Activated CD4-positive, alpha-beta T cell treated with anti-CD3 and anti-CD28 coated beads, Interleukin-2, Interleukin-6, amounts not matched to agents 100 ng/mL and 50 ng/mL, durations not matched to agents 16 hours and 8 hours (primary cell): ENCODE results near the gene ASB2.

Source experiments
- DNase-seq: peaks from one replicate; pipeline ENCODE4 v3.0.0-alpha.2; 2020

ASB2 gene

GRCh38 chr14:93898081-93898611 lies 78.2 kb downstream of the ASB2 start:
- DNase-seq: no peak

DNA sequence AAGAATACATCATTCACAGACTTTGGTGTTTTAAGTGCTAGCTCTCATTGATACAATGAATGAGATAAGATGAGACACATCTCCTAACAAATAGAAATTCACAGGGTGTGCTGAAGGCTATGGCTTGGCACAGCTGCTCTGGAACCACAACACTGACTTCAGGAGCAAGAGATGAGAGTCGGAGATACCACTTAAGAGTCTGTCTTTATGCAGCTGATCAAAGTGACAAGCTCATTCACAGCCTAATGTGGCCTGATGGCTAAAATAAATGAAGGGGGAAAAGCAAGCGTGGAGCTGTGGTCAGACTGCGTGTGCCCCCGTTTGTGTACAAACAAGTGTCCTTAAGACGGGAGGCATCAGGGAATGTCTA lies 78.9 kb downstream of the ASB2 start:
- DNase-seq: no peak

DNA sequence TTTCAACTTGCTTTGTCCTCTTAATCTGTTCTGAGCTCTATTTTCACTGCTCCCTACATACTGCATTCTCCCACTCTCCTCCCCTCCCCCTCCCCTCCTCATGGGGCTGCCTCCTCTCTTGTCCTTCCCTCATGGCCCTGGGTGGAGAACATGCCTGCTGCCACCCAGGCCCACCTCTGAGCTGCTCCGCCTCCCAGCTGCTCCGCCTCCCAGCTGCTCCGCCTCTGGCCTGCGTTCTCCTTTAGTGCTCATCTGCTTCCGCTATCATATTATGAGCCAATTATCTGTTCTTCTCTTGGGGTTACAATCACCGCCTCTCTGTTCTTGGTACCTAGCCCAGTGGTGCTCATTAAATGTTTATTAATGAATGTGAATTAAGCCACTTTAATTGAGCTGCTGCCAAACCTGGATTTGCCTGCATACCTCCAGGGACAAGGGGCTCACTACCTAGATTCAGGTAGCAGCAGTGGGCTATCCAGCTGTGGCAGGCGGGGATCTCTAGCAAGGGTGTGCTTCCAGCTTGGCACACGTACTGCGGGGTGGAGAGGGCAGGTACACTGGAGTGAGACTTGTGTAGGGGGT lies 81.3 kb downstream of the ASB2 start:
- DNase-seq: no peak

DNA sequence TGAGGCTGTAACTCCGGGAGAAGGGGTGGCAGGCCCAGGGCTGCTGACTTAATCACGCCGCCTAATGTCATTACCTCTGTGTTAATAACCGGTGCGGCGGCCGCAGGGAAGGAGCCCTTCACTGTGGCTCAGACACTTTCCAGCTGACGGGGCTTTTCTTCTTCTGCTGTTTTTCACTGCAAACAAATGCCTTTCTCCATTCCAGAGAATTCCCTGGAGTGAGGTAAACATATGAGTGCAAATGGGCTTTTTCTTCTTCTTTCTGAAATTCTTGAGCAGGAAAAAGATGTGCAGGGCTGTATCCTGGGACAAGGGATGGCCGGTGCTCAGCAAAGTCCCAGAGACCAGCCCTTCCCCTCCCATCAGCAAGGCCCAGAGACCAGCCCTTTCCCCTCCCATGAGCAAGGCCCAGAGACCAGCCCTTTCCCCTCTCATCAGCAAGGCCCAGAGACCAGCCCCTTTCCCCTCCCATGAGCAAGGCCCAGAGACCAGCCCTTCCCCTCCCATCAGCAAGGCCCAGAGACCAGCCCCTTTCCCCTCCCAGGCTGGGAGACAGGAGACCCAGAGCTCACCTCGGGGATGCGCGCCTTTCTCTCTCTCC lies 82.6 kb downstream of the ASB2 start:
- DNase-seq: no peak

DNA sequence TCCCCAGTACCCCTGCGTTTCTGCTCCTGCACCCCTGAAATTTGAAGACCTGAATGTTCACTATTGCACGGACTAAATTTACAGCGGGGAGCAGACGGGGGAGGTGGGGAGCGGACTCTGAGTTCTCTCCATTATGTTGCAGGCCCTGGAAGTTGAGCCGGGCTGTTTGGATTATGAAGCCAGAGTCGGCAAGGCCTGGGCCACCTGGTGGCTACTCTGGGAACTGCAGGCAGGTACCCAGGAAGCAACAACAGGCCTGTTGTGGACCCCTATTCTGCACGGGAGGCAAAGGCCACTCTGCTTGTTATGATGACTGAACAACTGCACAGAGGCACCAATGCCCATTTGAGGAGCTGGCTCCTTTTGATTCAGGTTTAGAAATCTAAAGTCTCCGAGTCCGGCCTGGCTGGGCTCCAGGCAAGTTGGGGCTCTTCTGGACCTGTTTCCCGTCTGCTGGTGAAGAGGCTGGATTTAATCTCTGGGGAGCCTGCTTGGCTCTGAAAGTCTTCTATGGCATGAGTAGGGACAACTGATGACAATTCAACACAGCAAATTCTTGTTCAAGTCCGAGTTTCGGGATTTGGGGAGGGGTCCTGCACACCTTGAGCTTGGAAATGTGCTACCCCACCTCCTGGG lies 83.3 kb downstream of the ASB2 start:
- peak; percentile 77 for DNase-seq

DNA sequence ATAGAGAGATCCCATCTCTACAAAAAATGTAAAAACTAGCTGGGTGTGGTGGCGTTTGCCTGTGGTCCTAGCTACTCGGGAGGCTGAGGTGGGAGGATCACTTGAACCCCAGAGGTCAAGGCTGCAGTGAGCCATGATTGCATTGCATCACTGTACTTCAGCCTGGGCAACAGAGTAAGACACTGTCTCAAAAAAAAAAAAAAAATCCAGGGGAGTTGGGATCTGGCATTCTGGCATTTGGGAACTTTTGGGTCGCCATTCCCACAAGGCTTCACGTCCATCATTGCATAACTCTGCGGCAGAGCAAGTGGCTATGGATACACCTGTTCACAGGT lies 83.9 kb downstream of the ASB2 start:
- DNase-seq: no peak

DNA sequence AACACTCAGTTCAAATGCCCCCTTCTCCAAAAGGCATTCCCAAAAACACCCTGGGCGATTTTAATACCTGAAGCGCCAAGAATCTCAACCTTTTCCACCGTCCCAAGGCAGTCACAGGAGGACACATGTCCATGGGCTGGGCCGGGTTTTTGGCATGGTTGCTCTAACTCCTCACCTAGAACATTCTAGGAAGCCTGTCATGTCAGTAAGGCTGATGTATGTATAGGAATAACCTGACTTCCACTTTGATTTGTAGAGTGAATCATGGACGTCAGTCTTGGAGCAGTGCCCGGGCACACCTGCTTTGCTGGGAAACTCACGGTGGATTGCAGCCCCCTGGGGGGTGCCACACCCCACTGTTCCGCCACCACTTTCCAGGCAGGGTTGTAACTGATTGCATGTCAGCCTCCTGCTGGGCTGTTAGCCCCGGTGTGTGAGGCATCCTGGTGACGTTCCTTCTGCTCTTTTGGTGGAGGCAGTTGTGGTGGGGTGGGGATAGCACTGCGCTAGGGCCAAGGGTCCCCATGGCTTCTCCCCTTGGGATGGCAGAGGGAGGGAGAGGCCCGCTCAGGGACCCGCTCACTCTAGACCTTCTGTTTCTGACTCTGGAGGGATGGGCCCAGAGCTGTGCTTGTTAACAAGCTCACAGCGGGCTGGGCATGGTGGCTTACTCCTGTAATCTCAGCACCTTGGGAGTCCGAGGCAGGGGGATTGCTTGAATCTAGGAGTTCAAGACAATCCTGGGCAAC lies 84.4 kb downstream of the ASB2 start:
- no peak for DNase-seq

- no peak for DNase-seq
Measured at GRCh38 chr14:93889739-93890483, 86.5 kb downstream of the ASB2 start.

DNA sequence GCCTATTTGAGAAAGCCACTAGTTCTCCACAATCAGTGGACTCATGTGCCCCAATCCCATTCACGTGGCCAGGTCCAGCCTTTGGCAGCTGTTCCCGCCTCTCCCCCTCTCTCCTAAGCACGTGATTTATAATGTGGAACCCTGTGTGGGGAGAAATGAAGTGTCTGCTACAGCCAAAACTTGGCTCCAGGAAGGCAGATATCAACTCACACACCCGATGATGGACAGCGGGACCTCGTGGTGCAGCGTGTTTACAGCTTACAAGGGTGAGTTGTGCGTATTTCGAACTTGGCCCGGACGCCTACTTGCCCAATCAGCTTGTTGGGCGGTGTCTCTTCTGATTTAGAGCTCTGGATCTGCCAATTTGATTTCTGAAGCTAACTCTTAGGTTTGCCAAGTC lies 87.4 kb downstream of the ASB2 start:
- no peak for DNase-seq

GRCh38 chr14:93884950-93885349 lies 91.4 kb downstream of the ASB2 start:
- peak; percentile 9 for DNase-seq
